Muscle layer of duodenum (tissue), 2 donors: ENCODE results near the gene PAX9.

Experiments used
- H3K27ac ChIP-seq: one replicate; pipeline ENCODE4 v1.7.0; 2013; ENCODE audit warnings: mild to moderate bottlenecking, low read length
- H3K27me3 ChIP-seq: one replicate; pipeline ENCODE4 v1.7.0; 2013; ENCODE audit warnings: low read depth, mild to moderate bottlenecking, control low read depth, low read length
- H3K36me3 ChIP-seq, 2 donors: one replicate each; pipeline ENCODE4 v1.7.0; 2013; ENCODE audit warnings: low read length in 2 of 2, control low read depth in 1 of 2, mild to moderate bottlenecking in 1 of 2; ENCODE audit not compliant: insufficient read depth in 2 of 2, control insufficient read depth in 1 of 2
- H3K4me1 ChIP-seq, 2 donors: one replicate each; pipeline ENCODE4 v1.7.0; 2013; ENCODE audit warnings: low read length in 2 of 2, mild to moderate bottlenecking in 2 of 2, control low read depth in 1 of 2, moderate library complexity in 1 of 2; ENCODE audit not compliant: insufficient read depth in 2 of 2, control insufficient read depth in 1 of 2
- H3K4me3 ChIP-seq, 2 donors: one replicate each; pipeline ENCODE4 v1.7.0; 2013; ENCODE audit warnings: low read length in 2 of 2, low read depth in 1 of 2, mild to moderate bottlenecking in 1 of 2
- H3K9me3 ChIP-seq, 2 donors: one replicate each; pipeline ENCODE4 v1.7.0; 2013; ENCODE audit warnings: low read length in 2 of 2, control low read depth in 1 of 2, mild to moderate bottlenecking in 1 of 2; ENCODE audit not compliant: control insufficient read depth in 1 of 2
- donor health status: healthy.

Gene PAX9

GRCh38 chr14:36717363-36717762 is 55.7 kb downstream of the PAX9 start:
- no peaks in the 10 kb centered on the region for H3K36me3 ChIP-seq
- no peak overlapping the region for H3K27ac ChIP-seq
- H3K27me3 ChIP-seq: no peaks in the 10 kb centered on the region
- no peaks in the 10 kb centered on the region for H3K4me1 ChIP-seq
- peaks cover 0 to 3% of the 10 kb centered on the region in 2 donors for H3K9me3 ChIP-seq
- no peak overlapping the region for H3K4me3 ChIP-seq

GRCh38 chr14:36718216-36718615 is 56.6 kb downstream of the PAX9 start:
- no peak overlapping the region for H3K4me3 ChIP-seq
- no peaks in the 10 kb centered on the region for H3K4me1 ChIP-seq
- H3K36me3 ChIP-seq: no peaks in the 10 kb centered on the region
- peaks cover 0 to 3% of the 10 kb centered on the region in 2 donors for H3K9me3 ChIP-seq
- H3K27me3 ChIP-seq: no peaks in the 10 kb centered on the region
- no peak overlapping the region for H3K27ac ChIP-seq

- Histone ChIP-seq H3K36me3 (no peaks in the 10 kb centered on the region), H3K4me1 (no peaks in the 10 kb centered on the region), H3K27me3 (no peaks in the 10 kb centered on the region), H3K27ac (no peak overlapping the region), H3K4me3 (no peak overlapping the region), H3K9me3 (peaks cover 0 to 3% of the 10 kb centered on the region in 2 donors)
Observed at GRCh38 chr14:36719823-36720222, 58.2 kb downstream of the PAX9 start.

GRCh38 chr14:36720657-36721056 is 59.0 kb downstream of the PAX9 start:
- H3K27ac ChIP-seq: no peak overlapping the region
- no peak overlapping the region for H3K4me3 ChIP-seq
- no peaks in the 10 kb centered on the region for H3K36me3 ChIP-seq
- H3K9me3 ChIP-seq: peaks cover 0 to 3% of the 10 kb centered on the region in 2 donors
- H3K27me3 ChIP-seq: no peaks in the 10 kb centered on the region
- H3K4me1 ChIP-seq: no peaks in the 10 kb centered on the region

GRCh38 chr14:36721877-36722276 is 60.2 kb downstream of the PAX9 start:
- peaks cover 0 to 3% of the 10 kb centered on the region in 2 donors for H3K9me3 ChIP-seq
- no peaks in the 10 kb centered on the region for H3K36me3 ChIP-seq
- no peaks in the 10 kb centered on the region for H3K27me3 ChIP-seq
- H3K4me3 ChIP-seq: no peak overlapping the region
- no peaks in the 10 kb centered on the region for H3K4me1 ChIP-seq
- H3K27ac ChIP-seq: no peak overlapping the region

GRCh38 chr14:36723530-36723929 is 61.9 kb downstream of the PAX9 start:
- no peak overlapping the region for H3K4me3 ChIP-seq
- H3K4me1 ChIP-seq: no peaks in the 10 kb centered on the region
- peaks cover 0 to 3% of the 10 kb centered on the region in 2 donors for H3K9me3 ChIP-seq
- H3K36me3 ChIP-seq: no peaks in the 10 kb centered on the region
- no peaks in the 10 kb centered on the region for H3K27me3 ChIP-seq
- no peak overlapping the region for H3K27ac ChIP-seq

GRCh38 chr14:36724162-36724561 is 62.5 kb downstream of the PAX9 start:
- Histone ChIP-seq H3K27me3 (no peaks in the 10 kb centered on the region), H3K4me1 (no peaks in the 10 kb centered on the region), H3K36me3 (no peaks in the 10 kb centered on the region), H3K4me3 (no peak overlapping the region), H3K27ac (no peak overlapping the region), H3K9me3 (peaks cover 0 to 3% of the 10 kb centered on the region in 2 donors)

GRCh38 chr14:36726128-36726527 is 64.5 kb downstream of the PAX9 start:
- Histone ChIP-seq H3K4me1 (no peaks in the 10 kb centered on the region), H3K27me3 (no peaks in the 10 kb centered on the region), H3K36me3 (no peaks in the 10 kb centered on the region), H3K4me3 (no peak overlapping the region), H3K27ac (no peak overlapping the region), H3K9me3 (no peaks in the 10 kb centered on the region)
